ENCODE results near the gene ETS2.

Gene ETS2

GRCh38 chr21:38790961-38791360, 14.8 kb upstream of the ETS2 start:
- no peak overlapping the region for H3K4me2 ChIP-seq (ENCODE audit: low read length)
- no peaks in the 10 kb centered on the region for H3K9me3 ChIP-seq (ENCODE audit: insufficient read depth, low read length)
- TF ChIP-seq CTCF (IDR thresholded peaks at IDR 0.05; ENCODE audit: low read depth, low read length) (no peak), EZH2phosphoT487 (IDR thresholded peaks at IDR 0.05; ENCODE audit: low read depth) (no peak)
- H4K20me1 ChIP-seq (ENCODE audit: insufficient read depth, low read length) = no peaks in the 10 kb centered on the region
- H3K4me1 ChIP-seq (ENCODE audit: low read length) = peaks cover 2% of the 10 kb centered on the region; the same call in 1 of the 2 replicates
- no peaks in the 10 kb centered on the region for H3K27me3 ChIP-seq (ENCODE audit: low read depth, low read length)
- H2AFZ ChIP-seq (ENCODE audit: low read depth, low read length) = no peak overlapping the region
- H3K9ac ChIP-seq (ENCODE audit: low read length) = no peak overlapping the region
- H3K4me3 ChIP-seq (ENCODE audit: low read length) = no peak overlapping the region
- H3K79me2 ChIP-seq (ENCODE audit: low read length) = no peaks in the 10 kb centered on the region
- no peak overlapping the region for H3K27ac ChIP-seq (ENCODE audit: low read length)
- no peaks in the 10 kb centered on the region for H3K36me3 ChIP-seq (replicated peaks; ENCODE audit: low read depth, low read length)

DNA sequence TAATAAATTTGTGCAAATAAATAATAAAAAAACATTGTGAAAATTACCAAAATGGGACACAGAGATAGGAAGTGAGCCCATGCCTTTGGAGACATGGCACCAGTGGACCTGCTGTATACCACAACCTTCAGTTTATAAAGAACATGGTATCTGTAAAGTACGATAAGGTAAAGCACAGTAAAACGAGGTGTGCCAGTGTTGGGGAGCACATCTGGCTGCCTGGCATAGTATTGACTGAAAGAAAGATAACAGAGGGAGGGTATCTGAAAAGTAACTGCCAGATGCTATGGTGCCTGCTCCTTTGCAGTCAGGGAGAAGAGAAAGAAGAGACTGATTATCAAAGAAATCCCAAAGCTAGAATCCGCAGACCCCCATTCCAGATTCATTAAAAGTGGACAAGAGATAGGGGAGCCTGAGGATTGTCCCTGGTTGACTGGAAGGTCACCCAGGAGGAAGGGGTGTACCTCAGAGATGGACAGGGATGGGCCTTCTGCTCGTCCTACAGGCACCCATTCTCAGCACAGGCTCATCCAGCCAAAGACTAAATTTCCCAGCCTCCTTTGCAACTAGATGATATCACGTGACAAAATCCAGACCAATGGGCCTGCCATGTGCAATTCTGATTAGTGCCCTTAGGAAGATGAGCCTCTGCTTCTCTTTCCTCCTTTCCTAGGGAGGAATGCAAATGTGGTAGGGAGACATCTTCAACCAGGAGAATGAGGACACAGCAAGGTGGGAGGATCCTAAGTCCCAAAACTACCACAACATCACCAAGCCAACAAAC, 12.9 kb upstream of the ETS2 start:
- no peak for TF ChIP-seq EZH2phosphoT487 (IDR thresholded peaks at IDR 0.05; ENCODE audit: low read depth)
- no peak for TF ChIP-seq CTCF (IDR thresholded peaks at IDR 0.05; ENCODE audit: low read depth, low read length)
- Histone ChIP-seq H3K9ac (ENCODE audit: low read length) (no peak overlapping the region), H3K27me3 (ENCODE audit: low read depth, low read length) (no peaks in the 10 kb centered on the region), H3K4me3 (ENCODE audit: low read length) (no peak overlapping the region), H3K9me3 (ENCODE audit: insufficient read depth, low read length) (no peaks in the 10 kb centered on the region), H4K20me1 (ENCODE audit: insufficient read depth, low read length) (no peaks in the 10 kb centered on the region), H3K79me2 (ENCODE audit: low read length) (no peaks in the 10 kb centered on the region), H3K27ac (ENCODE audit: low read length) (no peak overlapping the region), H3K36me3 (replicated peaks; ENCODE audit: low read depth, low read length) (no peaks in the 10 kb centered on the region), H3K4me2 (ENCODE audit: low read length) (no peak overlapping the region), H2AFZ (ENCODE audit: low read depth, low read length) (no peak overlapping the region), H3K4me1 (ENCODE audit: low read length) (peaks cover under 1% of the 10 kb centered on the region; the same call in 1 of the 2 replicates)

DNA sequence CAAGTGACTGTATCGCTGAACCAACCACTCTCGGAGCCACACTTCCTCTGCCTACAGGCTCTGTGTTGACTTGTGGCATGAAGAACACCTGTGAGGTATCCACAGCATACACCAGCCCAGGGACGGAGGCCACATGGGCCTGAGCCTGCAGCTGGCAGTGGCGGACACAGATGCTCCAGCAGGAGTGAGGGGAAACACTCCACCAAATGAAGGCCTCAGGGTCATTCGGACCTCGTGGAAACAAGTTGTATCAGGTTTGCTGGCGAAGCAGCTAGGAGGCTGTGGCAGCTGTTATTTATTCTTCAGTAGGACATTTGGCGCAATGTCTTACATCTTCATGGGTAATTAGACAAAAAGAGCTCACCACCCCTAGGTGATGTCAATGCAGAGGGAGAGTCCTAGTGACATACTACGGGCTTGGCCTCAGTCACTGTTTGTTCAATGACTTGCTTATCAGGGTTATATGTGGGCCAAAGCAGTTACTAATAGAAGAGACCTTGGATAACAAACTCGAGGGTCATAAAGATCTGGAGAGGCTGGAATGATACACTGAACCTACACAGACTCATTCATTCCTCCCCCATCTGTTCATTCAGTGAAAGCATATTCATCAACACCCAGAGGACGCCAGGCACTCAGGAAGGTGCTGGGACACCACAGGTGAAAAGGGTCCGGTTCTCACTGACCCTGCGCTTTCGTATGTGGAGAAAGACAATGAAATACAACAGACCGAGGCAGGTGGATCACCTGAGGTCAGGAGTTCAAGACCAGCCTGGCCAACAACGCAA, 11.6 kb upstream of the ETS2 start:
- no peak overlapping the region for H2AFZ ChIP-seq (ENCODE audit: low read depth, low read length)
- TF ChIP-seq EZH2phosphoT487 (IDR thresholded peaks at IDR 0.05; ENCODE audit: low read depth) = no peak
- no peak for TF ChIP-seq CTCF (IDR thresholded peaks at IDR 0.05; ENCODE audit: low read depth, low read length)
- H3K27ac ChIP-seq (ENCODE audit: low read length) = no peak overlapping the region
- H3K27me3 ChIP-seq (ENCODE audit: low read depth, low read length) = no peaks in the 10 kb centered on the region
- no peak overlapping the region for H3K4me2 ChIP-seq (ENCODE audit: low read length)
- no peak overlapping the region for H3K4me3 ChIP-seq (ENCODE audit: low read length)
- H3K4me1 ChIP-seq (ENCODE audit: low read length) = peaks cover 13% of the 10 kb centered on the region
- H3K79me2 ChIP-seq (ENCODE audit: low read length) = no peaks in the 10 kb centered on the region
- no peak overlapping the region for H3K9ac ChIP-seq (ENCODE audit: low read length)
- H3K36me3 ChIP-seq (replicated peaks; ENCODE audit: low read depth, low read length) = no peaks in the 10 kb centered on the region
- no peaks in the 10 kb centered on the region for H4K20me1 ChIP-seq (ENCODE audit: insufficient read depth, low read length)
- H3K9me3 ChIP-seq (ENCODE audit: insufficient read depth, low read length) = no peaks in the 10 kb centered on the region

GRCh38 chr21:38794978-38795377, 10.8 kb upstream of the ETS2 start:
- H3K9me3 ChIP-seq (ENCODE audit: insufficient read depth, low read length) = no peaks in the 10 kb centered on the region
- H3K4me2 ChIP-seq (ENCODE audit: low read length) = no peak overlapping the region
- H3K27me3 ChIP-seq (ENCODE audit: low read depth, low read length) = no peaks in the 10 kb centered on the region
- TF ChIP-seq CTCF (IDR thresholded peaks at IDR 0.05; ENCODE audit: low read depth, low read length) (no peak), EZH2phosphoT487 (IDR thresholded peaks at IDR 0.05; ENCODE audit: low read depth) (no peak)
- H3K9ac ChIP-seq (ENCODE audit: low read length) = no peak overlapping the region
- H3K27ac ChIP-seq (ENCODE audit: low read length) = no peak overlapping the region
- H2AFZ ChIP-seq (ENCODE audit: low read depth, low read length) = no peak overlapping the region
- H3K79me2 ChIP-seq (ENCODE audit: low read length) = no peaks in the 10 kb centered on the region
- peaks cover 16% of the 10 kb centered on the region for H3K4me1 ChIP-seq (ENCODE audit: low read length)
- no peaks in the 10 kb centered on the region for H4K20me1 ChIP-seq (ENCODE audit: insufficient read depth, low read length)
- H3K36me3 ChIP-seq (replicated peaks; ENCODE audit: low read depth, low read length) = no peaks in the 10 kb centered on the region
- H3K4me3 ChIP-seq (ENCODE audit: low read length) = no peak overlapping the region
